ENCODE measurements around the gene LASP1.

LASP1 gene

DNA sequence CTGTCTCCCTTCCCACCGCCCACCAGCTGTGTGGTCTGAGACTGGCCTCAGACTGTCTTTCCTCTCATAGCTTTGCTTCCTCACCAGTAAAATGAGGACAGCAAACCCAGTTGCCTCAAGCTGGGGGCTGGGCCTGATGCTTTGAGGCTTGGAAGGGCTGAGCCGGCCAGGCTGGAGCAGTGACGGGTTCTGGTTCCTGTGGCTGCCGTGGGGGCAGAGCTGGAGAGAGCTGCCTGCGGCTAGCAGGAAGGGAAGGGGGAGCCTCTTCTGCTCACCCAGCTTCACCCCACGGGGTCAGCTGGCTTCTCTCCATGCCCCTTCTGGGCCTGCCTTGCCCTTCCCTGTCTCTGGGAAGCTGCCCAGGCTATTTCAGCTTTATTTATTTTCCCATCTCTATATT lies 23.7 kb downstream of the LASP1 start:
- TF ChIP-seq FOXM1 (IDR thresholded peaks at IDR 0.05; ENCODE audit: borderline replicate concordance, low read depth) (no peak), NFIC (IDR thresholded peaks at IDR 0.05) (no peak), CREB1 (IDR thresholded peaks at IDR 0.05; ENCODE audit: low read depth) (no peak), TAF1 (IDR thresholded peaks at IDR 0.05; ENCODE audit: low read depth) (no peak), TEAD4 (IDR thresholded peaks at IDR 0.05) (no peak), EGR1 (IDR thresholded peaks at IDR 0.05) (no peak), TCF12 (IDR thresholded peaks at IDR 0.05; ENCODE audit: low read depth) (no peak), ZBTB7A (IDR thresholded peaks at IDR 0.05; ENCODE audit: low read depth) (no peak), EP300 (IDR thresholded peaks at IDR 0.05; ENCODE audit: borderline replicate concordance) (no peak)

GRCh38 chr17:38894276-38894675 lies 24.4 kb downstream of the LASP1 start:
- no peak for TF ChIP-seq TEAD4 (IDR thresholded peaks at IDR 0.05)
- no peak for TF ChIP-seq ZBTB7A (IDR thresholded peaks at IDR 0.05; ENCODE audit: low read depth)
- TF ChIP-seq TAF1 (IDR thresholded peaks at IDR 0.05; ENCODE audit: low read depth), result no peak
- no peak for TF ChIP-seq EGR1 (IDR thresholded peaks at IDR 0.05)
- TF ChIP-seq, protein P1, sequence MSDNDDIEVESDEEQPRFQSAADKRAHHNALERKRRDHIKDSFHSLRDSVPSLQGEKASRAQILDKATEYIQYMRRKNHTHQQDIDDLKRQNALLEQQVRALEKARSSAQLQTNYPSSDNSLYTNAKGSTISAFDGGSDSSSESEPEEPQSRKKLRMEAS (IDR thresholded peaks at IDR 0.05), result no peak
- TF ChIP-seq FOXM1 (IDR thresholded peaks at IDR 0.05; ENCODE audit: borderline replicate concordance, low read depth), result no peak
- no peak for TF ChIP-seq NFIC (IDR thresholded peaks at IDR 0.05)
- TF ChIP-seq EP300 (IDR thresholded peaks at IDR 0.05; ENCODE audit: borderline replicate concordance), result no peak
- TF ChIP-seq RAD21 (IDR thresholded peaks at IDR 0.05; ENCODE audit: low read depth), result no peak
- TF ChIP-seq TCF12 (IDR thresholded peaks at IDR 0.05; ENCODE audit: low read depth), result no peak
- no peak for TF ChIP-seq YY1 (IDR thresholded peaks at IDR 0.05; ENCODE audit: low read depth)
- TF ChIP-seq REST (IDR thresholded peaks at IDR 0.05; ENCODE audit: low read depth), result no peak
- no peak for TF ChIP-seq USF1 (IDR thresholded peaks at IDR 0.05)
- no peak for TF ChIP-seq CREB1 (IDR thresholded peaks at IDR 0.05; ENCODE audit: low read depth)
- no peak for TF ChIP-seq CEBPB (IDR thresholded peaks at IDR 0.05)

GRCh38 chr17:38896346-38896954 lies 26.6 kb downstream of the LASP1 start:
- no peak for TF ChIP-seq CREB1 (IDR thresholded peaks at IDR 0.05; ENCODE audit: low read depth)
- no peak for TF ChIP-seq CEBPB (IDR thresholded peaks at IDR 0.05)
- TF ChIP-seq TCF12 (IDR thresholded peaks at IDR 0.05; ENCODE audit: low read depth), result no peak
- TF ChIP-seq, protein P1 (IDR thresholded peaks at IDR 0.05), result no peak
- TF ChIP-seq TEAD4 (IDR thresholded peaks at IDR 0.05), result no peak
- TF ChIP-seq REST (IDR thresholded peaks at IDR 0.05; ENCODE audit: low read depth), result no peak
- no peak for TF ChIP-seq USF1 (IDR thresholded peaks at IDR 0.05)
- no peak for TF ChIP-seq EGR1 (IDR thresholded peaks at IDR 0.05)
- TF ChIP-seq TAF1 (IDR thresholded peaks at IDR 0.05; ENCODE audit: low read depth), result no peak
- no peak for TF ChIP-seq NFIC (IDR thresholded peaks at IDR 0.05)
- no peak for TF ChIP-seq YY1 (IDR thresholded peaks at IDR 0.05; ENCODE audit: low read depth)
- TF ChIP-seq ZBTB7A (IDR thresholded peaks at IDR 0.05; ENCODE audit: low read depth), result no peak
- no peak for TF ChIP-seq RAD21 (IDR thresholded peaks at IDR 0.05; ENCODE audit: low read depth)
- no peak for TF ChIP-seq FOXM1 (IDR thresholded peaks at IDR 0.05; ENCODE audit: borderline replicate concordance, low read depth)
- no peak for TF ChIP-seq EP300 (IDR thresholded peaks at IDR 0.05; ENCODE audit: borderline replicate concordance)

- TF ChIP-seq TAF1 (IDR thresholded peaks at IDR 0.05; ENCODE audit: low read depth) (no peak), TEAD4 (IDR thresholded peaks at IDR 0.05) (no peak), USF1 (IDR thresholded peaks at IDR 0.05) (no peak), RAD21 (IDR thresholded peaks at IDR 0.05; ENCODE audit: low read depth) (no peak), YY1 (IDR thresholded peaks at IDR 0.05; ENCODE audit: low read depth) (no peak), FOXM1 (IDR thresholded peaks at IDR 0.05; ENCODE audit: borderline replicate concordance, low read depth) (no peak), EGR1 (IDR thresholded peaks at IDR 0.05) (no peak), CEBPB (IDR thresholded peaks at IDR 0.05) (no peak), REST (IDR thresholded peaks at IDR 0.05; ENCODE audit: low read depth) (no peak), CREB1 (IDR thresholded peaks at IDR 0.05; ENCODE audit: low read depth) (no peak), TCF12 (IDR thresholded peaks at IDR 0.05; ENCODE audit: low read depth) (no peak)
- TF ChIP-seq, protein P1 (IDR thresholded peaks at IDR 0.05), result no peak
Observed at GRCh38 chr17:38897176-38897575, 27.3 kb downstream of the LASP1 start.
